ENCODE results near the gene RAB40C. TPM values are rescaled to one million over a fixed set of nuclear protein-coding genes. Genes with fewer than 3 reads are reported as not detected.

The RAB40C gene
- total RNA-seq, 1 donor: 11.2 TPM

- Histone ChIP-seq H3K27ac (ENCODE audit: low read depth, low read length) (peak overlapping the region; percentile 37), H2AFZ (ENCODE audit: low read length) (peak overlapping the region; percentile 94), H3K4me3 (ENCODE audit: insufficient read depth, low read length) (peak overlapping the region; percentile 93), H3K27me3 (ENCODE audit: insufficient read depth, low read length) (no peaks in the 10 kb centered on the region), H3K36me3 (ENCODE audit: insufficient read depth, low read length) (peaks cover 24% of the 10 kb centered on the region), H3K79me2 (ENCODE audit: insufficient read depth, low read length) (peaks cover 35% of the 10 kb centered on the region), H3K4me1 (ENCODE audit: insufficient read depth, low read length) (peaks cover 10% of the 10 kb centered on the region), H3K9me3 (ENCODE audit: low read depth, low read length) (no peaks in the 10 kb centered on the region), H4K20me1 (ENCODE audit: insufficient read depth, low read length) (peaks cover 21% of the 10 kb centered on the region), H3K4me2 (ENCODE audit: insufficient read depth, low read length) (no peak overlapping the region)
- DNase-seq (ENCODE audit: insufficient read length, low spot score, missing footprints): no peak
- no peak for TF ChIP-seq CTCF (IDR thresholded peaks at IDR 0.05; ENCODE audit: extremely low read depth, low read depth, low read length)
Observed at GRCh38 chr16:667113-667779, 77.4 kb downstream of the RAB40C start.

- Histone ChIP-seq H3K27me3 (ENCODE audit: insufficient read depth, low read length) (no peaks in the 10 kb centered on the region), H2AFZ (ENCODE audit: low read length) (peak within 1 kb of the TSS; percentile 94)
Observed at GRCh38 chr16:667780-668518, 78.1 kb downstream of the RAB40C start, which contains the start of gene RHOT2. Gene RHOT2 (plus strand): TSS chr16:668132. CDS start chr16:668200, 68 bp downstream.

GRCh38 chr16:668519-669171 lies 78.8 kb downstream of the RAB40C start:
- peak overlapping the region; percentile 84 for H3K4me2 ChIP-seq (ENCODE audit: insufficient read depth, low read length)
- H3K9me3 ChIP-seq (ENCODE audit: low read depth, low read length): no peaks in the 10 kb centered on the region
- DNase-seq (ENCODE audit: insufficient read length, low spot score, missing footprints): no peak
- H3K27me3 ChIP-seq (ENCODE audit: insufficient read depth, low read length): no peaks in the 10 kb centered on the region
- no peak overlapping the region for H2AFZ ChIP-seq (ENCODE audit: low read length)
- peaks cover 35% of the 10 kb centered on the region for H3K79me2 ChIP-seq (ENCODE audit: insufficient read depth, low read length)
- peaks cover 37% of the 10 kb centered on the region for H3K36me3 ChIP-seq (ENCODE audit: insufficient read depth, low read length)
- H4K20me1 ChIP-seq (ENCODE audit: insufficient read depth, low read length): peaks cover 29% of the 10 kb centered on the region
- peak overlapping the region; percentile 93 for H3K4me3 ChIP-seq (ENCODE audit: insufficient read depth, low read length)
- no peak for TF ChIP-seq CTCF (IDR thresholded peaks at IDR 0.05; ENCODE audit: extremely low read depth, low read depth, low read length)
- H3K27ac ChIP-seq (ENCODE audit: low read depth, low read length): peak overlapping the region; percentile 58
- H3K4me1 ChIP-seq (ENCODE audit: insufficient read depth, low read length): peaks cover 10% of the 10 kb centered on the region

More at GRCh38 chr16:667780-668518, 78.1 kb downstream of the RAB40C start, which contains the start of gene RHOT2:
- peak within 1 kb of the TSS; percentile 58 for H3K27ac ChIP-seq (ENCODE audit: low read depth, low read length)
- peaks cover 35% of the 10 kb centered on the region for H3K79me2 ChIP-seq (ENCODE audit: insufficient read depth, low read length)
- H3K36me3 ChIP-seq (ENCODE audit: insufficient read depth, low read length): peaks cover 31% of the 10 kb centered on the region
- DNase-seq (ENCODE audit: insufficient read length, low spot score, missing footprints): peak; percentile 100
- H3K4me1 ChIP-seq (ENCODE audit: insufficient read depth, low read length): peaks cover 10% of the 10 kb centered on the region
- TF ChIP-seq CTCF (IDR thresholded peaks at IDR 0.05; ENCODE audit: extremely low read depth, low read depth, low read length): peak; percentile 75
- H4K20me1 ChIP-seq (ENCODE audit: insufficient read depth, low read length): peaks cover 26% of the 10 kb centered on the region
- no peaks in the 10 kb centered on the region for H3K9me3 ChIP-seq (ENCODE audit: low read depth, low read length)
- H3K4me2 ChIP-seq (ENCODE audit: insufficient read depth, low read length): peak within 1 kb of the TSS; percentile 84
- peak within 1 kb of the TSS; percentile 93 for H3K4me3 ChIP-seq (ENCODE audit: insufficient read depth, low read length)
